GM12873 (cell line): ENCODE measurements around the gene ALPG.
"Not testable (repeated sequence)": the region's sequence is repeated elsewhere in the genome, so short reads cannot be mapped to it uniquely, and the experiment has no call there.

Experiments used
- CTCF ChIP-seq: IDR thresholded peaks from 2 replicates; pipeline ENCODE4 v1.5.1; 2012; ENCODE audit warnings: low read depth, mild to moderate bottlenecking, moderate library complexity, low read length, control low read depth; ENCODE audit not compliant: insufficient read depth; ENCODE audit errors: missing control alignments

ALPG gene

GRCh38 chr2:232376260-232376659 lies 30.4 kb upstream of the ALPG start:
- no peak for TF ChIP-seq CTCF

- no peak for TF ChIP-seq CTCF
Observed at GRCh38 chr2:232376713-232377112, 29.9 kb upstream of the ALPG start.

GRCh38 chr2:232377319-232377718 lies 29.3 kb upstream of the ALPG start:
- TF ChIP-seq CTCF, result no peak

DNA sequence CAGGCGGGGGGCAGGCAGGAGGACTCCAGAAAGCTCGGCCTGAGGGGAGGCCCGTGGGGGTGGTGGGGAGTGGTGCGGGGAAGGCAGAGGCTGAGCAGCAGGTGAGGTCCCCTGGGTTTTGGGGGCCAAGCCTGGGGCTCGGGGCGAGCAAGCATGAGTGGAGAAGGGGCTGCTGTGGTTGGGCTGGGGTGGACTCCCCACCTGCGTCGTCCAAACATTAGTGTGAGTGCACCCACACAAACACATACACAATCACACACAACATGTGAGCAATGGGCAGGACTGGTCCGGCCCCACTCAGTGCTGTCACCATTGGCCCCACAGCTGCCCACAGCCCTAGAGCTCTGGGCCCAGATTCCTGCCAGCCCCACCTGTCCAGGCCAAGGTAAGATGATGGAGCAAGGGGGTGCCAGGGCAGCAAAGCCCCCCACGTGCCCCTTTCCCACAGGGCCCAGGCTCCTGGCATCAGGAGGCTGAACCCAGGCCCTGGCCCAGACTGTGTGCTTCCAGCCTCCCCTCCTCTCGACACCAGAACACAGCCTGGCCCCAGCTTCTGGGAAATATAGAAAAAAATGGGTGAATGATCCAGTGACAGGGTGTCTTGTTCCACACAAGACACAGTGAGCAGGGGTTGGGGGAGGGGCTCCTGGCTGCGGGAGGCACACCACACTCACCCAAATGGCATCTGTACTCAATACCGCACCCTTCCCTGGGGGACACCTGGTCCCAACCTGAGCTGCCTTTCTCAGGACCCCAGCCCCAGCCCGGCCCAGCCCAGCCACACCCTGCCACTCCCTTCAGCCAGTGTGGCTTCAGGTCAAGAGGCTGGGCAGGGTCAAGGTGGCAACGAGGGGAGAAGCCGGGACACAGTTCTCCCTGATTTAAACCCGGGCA lies 28.6 kb upstream of the ALPG start:
- TF ChIP-seq CTCF, result no peak

- not testable (repeated sequence) for TF ChIP-seq CTCF
Observed at GRCh38 chr2:232378735-232379151, 27.9 kb upstream of the ALPG start, which contains the start of gene ALPP. TSS of gene ALPP (plus strand) at chr2:232378751. CDS start at chr2:232378803, 52 bp downstream.

- TF ChIP-seq CTCF, result no peak
Observed at GRCh38 chr2:232382331-232383225, 24.1 kb upstream of the ALPG start.

DNA sequence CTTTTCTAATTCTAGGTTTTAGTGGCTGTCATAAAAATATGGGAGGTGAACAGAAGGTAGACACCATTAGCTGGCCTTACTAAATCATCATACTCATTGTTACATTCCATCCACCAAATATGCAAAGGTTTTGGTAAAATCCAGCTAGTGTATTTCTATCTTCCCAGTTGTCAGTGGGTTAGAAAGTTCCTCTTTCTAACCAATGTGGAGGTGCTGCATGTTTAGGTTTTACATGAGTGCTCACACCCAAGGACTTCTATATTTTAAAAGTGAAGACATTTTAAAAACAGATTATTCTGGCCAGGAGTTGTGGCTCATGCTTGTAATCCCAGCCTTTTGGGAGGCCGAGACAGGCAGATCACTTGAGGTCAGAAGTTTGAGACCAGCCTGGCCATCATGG lies 22.2 kb upstream of the ALPG start:
- TF ChIP-seq CTCF, result no peak
